Hematopoietic multipotent progenitor cell (in vitro differentiated cells): ENCODE results near the gene SCGN. TPM values are rescaled to one million over a fixed set of nuclear protein-coding genes. Genes with fewer than 3 reads are reported as not detected.
A peak's percentile ranks its signal among the peaks of the same experiment; 100 is the strongest.

ENCODE experiments used
- DNase-seq, 3 donors: peaks; one replicate each; pipeline ENCODE4 v3.0.0-alpha.2; 2011 to 2015; ENCODE audit warnings: low read depth in 2 of 3, low spot score in 2 of 3
- total RNA-seq: library from RNA; depleted of rRNA; stranded (reverse); fragments of >200 nt; gene quantifications from one replicate; pipeline ENCODE4 v1.2.3, GENCODE V29; 2012

The SCGN gene
- total RNA-seq, 1 donor, result not detected

DNA sequence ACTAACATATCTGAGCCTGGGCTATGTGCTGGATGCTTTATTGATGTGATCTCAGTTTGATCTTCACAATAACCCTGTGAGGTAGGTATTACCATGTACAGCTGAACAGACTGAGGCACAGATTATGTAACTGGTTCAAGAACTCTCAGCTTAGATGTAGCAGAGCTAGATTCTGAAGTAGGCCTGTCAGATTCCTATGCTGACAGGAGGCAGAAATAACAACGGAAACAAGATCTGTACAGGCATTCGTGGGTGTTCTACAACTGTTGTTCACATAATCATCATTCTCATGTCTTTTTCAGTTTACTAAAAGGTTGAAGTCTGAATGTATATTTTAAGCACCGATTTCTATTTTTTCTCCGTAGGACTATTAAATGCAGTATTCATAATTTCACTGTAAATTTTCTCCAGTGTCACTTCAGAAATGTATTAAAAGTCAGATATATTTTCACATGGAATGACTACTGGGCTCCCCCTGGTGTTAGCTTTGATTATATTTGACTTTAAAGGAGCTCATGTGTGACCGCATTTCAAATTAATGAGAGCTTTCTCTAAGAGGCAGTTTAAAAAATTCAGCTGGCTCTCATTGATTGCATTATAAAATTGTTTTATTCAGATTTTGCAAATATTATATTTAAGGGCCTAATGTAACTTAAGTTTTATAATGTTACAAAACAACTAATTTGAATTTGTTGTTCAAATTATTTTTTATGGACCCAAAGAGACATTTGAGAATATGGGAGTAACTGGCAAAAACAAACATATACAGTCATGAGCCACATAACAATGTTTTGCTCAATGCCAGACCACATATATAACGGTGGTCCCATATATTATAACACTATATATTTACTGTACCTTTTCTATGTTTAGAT, 66.1 kb downstream of the SCGN start:
- DNase-seq, result peak in 2 of 3 donors; percentile 34 to 75

GRCh38 chr6:25726122-25726911, 74.3 kb downstream of the SCGN start:
- no peak for DNase-seq

DNA sequence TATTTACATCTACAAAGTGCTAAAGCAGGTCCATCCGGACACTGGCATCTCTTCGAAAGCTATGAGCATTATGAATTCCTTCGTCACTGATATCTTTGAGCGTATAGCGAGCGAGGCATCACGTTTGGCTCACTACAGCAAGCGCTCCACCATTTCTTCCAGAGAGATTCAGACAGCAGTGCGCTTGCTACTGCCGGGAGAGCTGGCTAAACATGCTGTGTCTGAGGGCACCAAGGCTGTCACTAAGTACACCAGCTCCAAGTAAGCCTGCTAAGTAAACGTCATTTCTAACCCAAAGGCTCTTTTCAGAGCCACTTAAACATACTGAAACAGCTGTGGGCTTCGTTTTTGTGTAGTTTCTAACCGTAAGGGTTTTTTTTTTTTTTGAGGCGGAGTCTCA, 75.0 kb downstream of the SCGN start:
- no peak for DNase-seq

- no peak for DNase-seq
These were observed 78.9 kb downstream of the SCGN start for GRCh38 chr6:25730907-25731306.

GRCh38 chr6:25731721-25732120, 79.7 kb downstream of the SCGN start:
- DNase-seq, result no peak

DNA sequence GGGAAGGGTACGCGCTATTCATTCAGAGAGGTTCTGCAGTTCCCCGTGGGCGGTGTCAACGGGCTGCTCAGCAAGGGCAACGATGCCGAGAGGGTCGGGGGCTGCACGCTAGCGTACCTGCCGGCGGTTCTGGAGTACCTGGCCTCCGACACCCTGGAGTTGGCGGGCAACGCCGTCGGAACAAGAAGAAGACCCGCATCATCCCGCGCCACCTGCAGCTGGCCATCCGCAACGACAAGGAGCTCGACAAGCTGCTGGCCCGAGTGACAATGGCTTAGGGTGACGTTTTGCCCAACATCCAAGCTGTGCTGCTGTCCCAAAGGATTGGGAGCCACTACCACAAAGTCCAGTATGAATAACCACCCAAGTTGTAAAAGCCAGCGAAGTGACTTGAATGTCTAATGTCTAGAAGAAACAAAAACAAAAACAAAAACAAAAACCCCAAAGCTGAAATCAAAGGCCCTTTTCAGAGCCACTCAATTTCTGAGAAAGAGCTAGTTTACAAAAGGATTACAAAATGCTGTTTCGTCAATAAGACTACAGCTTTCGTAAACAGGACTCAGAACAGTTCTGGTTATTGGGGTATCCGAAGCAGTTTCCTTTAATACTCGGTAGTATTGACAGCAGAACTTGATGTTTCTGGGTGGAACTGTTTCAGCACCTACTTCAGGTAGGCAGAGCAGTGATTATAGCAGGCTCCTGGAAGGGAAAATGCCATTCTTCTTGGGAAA, 80.6 kb downstream of the SCGN start:
- no peak for DNase-seq

GRCh38 chr6:25735261-25735660, 83.2 kb downstream of the SCGN start:
- no peak for DNase-seq

- DNase-seq, result no peak
These were observed 91.9 kb downstream of the SCGN start for GRCh38 chr6:25743868-25744267.

DNA sequence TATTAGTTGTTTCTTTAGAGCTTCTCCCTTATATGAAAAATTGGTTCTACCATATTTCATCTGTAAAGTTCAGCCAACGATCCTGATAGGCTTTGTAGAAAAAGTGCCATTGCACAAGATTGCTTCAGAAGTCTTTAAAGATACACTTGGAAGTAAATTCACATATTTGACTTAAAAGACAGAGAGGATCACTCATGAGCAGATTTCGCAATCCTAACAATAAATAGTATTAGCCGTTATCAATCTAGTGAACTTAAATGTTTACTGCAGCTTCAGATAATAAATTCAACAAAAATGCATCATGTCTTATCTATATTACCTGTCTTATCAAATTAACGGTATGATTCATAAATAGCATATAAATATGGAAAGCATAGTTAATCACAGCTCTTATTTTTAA, 93.8 kb downstream of the SCGN start:
- DNase-seq, result no peak

GRCh38 chr6:25746968-25747367, 95.0 kb downstream of the SCGN start:
- no peak for DNase-seq

- DNase-seq, result no peak
These were observed 95.5 kb downstream of the SCGN start for GRCh38 chr6:25747477-25747876.

DNA sequence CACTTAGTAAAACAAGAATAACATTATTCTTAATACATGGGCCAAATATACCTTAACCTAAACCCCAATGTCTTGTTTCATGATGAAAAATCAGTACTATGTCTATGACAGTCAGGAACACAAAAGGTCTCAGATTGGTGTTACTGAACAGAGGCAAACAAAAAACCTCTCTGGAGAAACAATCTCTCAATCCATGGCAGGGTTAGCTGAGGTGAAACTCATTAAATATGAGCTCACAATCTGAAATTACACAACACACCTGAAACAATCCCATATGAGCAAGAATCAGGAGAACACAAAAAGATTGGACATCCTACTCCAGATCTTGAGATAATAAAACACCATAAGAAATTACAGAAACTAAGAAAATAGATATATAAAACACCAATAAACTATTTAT, 96.0 kb downstream of the SCGN start:
- no peak for DNase-seq

DNA sequence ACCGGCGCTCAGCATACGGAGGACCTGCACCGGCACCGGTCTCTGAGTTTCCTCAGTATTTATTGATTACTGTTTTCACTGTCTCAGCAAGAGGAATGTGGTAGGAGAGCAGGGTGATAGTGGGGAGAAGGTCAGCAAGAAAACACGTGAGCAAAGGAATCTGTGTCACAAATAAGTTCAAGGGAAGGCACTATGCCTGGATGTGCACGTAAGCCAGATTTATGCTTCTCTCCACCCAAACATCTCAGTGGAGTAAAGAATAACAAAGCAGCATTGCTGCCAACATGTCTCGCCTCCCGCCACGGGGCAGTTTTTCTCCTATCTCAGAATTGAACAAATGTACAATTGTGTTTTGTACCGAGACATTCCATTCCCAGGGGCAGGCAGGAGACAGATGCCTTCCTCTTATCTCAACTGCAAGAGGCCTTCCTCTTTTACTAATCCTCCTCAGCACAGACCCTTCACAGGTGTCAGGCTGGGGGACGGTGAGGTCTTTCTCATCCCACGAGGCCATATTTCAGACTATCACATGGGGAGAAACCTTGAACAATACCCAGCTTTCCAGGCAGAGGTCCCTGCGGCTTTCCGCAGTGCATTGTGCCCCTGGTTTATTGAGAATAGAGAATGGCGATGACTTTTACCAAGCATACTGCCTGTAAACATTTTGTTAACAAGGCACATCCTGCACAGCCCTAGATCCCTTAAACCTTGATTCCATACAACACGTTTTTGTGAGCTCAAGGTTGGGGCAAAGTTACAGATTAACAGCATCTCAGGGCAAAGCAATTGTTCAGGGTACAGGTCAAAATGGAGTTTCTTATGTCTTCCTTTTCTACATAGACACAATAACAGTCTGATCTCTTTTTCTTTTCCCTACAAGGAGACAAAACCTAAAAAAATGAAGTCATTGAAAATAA, 96.8 kb downstream of the SCGN start:
- peak in 1 of 3 donors; percentile 8 for DNase-seq

DNA sequence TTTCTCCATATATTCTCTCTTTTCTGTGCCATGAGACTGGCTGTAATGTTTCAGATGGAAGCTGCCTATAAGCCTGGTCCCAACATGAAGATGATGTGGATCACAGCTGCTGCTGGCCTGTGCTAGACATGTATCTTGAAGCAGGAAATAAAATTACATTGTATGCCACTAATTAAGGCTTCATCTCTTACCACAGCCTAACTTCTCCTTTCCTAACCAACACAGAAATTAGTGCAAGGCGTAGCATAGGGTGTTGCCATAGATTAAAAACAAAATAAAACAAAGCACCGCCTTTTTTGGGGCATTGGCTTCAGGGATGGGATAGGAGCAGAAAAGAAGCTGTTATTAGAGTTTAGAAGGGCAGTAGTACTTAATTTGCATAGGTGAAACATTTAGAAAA, 97.8 kb downstream of the SCGN start:
- peak in 2 of 3 donors; percentile 68 to 95 for DNase-seq

DNA sequence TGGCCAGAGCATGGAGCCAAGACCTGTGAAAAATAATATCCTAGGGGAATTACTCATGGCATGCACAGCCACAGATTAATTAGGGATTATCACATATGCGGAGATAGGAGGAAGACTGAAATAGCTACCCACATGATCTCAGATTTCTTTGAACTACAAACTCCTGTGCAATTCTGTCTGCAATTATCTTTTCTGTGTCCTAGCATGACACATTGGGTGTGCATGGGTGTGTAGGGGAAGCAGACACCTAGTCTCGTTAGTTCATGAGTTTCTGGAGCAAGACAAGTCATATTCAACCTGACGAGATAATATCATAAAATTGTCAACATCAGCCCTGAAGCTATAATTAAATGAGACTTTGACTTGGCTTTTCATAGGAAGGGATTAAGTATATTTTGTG, 98.9 kb downstream of the SCGN start:
- DNase-seq, result no peak

Other genes with a start within 250 kb of the SCGN start
- gene SLC17A4, start 102.5 kb downstream of the SCGN start, total RNA-seq, result under 0.01 TPM
- not detected for gene SLC17A1, start 179.8 kb downstream of the SCGN start, total RNA-seq
- not detected for gene SLC17A3, start 222.0 kb downstream of the SCGN start, total RNA-seq